ENCODE measurements around the gene DLK2.

- TF ChIP-seq CTCF (IDR thresholded peaks at IDR 0.05) (no peak), POLR2A (IDR thresholded peaks at IDR 0.05) (no peak)
Measured at GRCh38 chr6:43437700-43438099, 17.6 kb downstream of the DLK2 start.

All from body of pancreas (tissue), 4 donors.